Natural killer cell (primary cell): ENCODE measurements around the gene DNAJC18. TPM values are rescaled to one million over a fixed set of nuclear protein-coding genes. Genes with fewer than 3 reads are reported as not detected.

Experiments
- ATAC-seq, 3 donors: fragments of 150-1000 bp in 2 of 3; fragments of 200-7000 bp in 1 of 3; cut with Tn5 transposase; 1 replicate in 1 of 3; 2 replicates in 2 of 3; pipeline ENCODE4 v1.10.0; 2021; ENCODE audit warnings: mild to moderate bottlenecking in 2 of 3, moderate library complexity in 2 of 3
- DNase-seq, 2 donors: peaks; one replicate each; pipeline versions ENCODE4 v3.0.0 to v3.0.0-alpha.2; 2013 to 2021; ENCODE audit warnings: mixed read lengths in 1 of 2
- H3K27ac ChIP-seq: one replicate; pipeline ENCODE4 v1.5.1; 2013; ENCODE audit warnings: mild to moderate bottlenecking, low read length
- H3K27me3 ChIP-seq: one replicate; pipeline ENCODE4 v1.6.1; 2013; ENCODE audit warnings: low read length; ENCODE audit not compliant: control insufficient read depth, insufficient read depth
- H3K36me3 ChIP-seq: one replicate; pipeline ENCODE4 v1.6.1; 2013; ENCODE audit warnings: low read length; ENCODE audit not compliant: control insufficient read depth, insufficient read depth
- H3K4me1 ChIP-seq: one replicate; pipeline ENCODE4 v1.6.1; 2013; ENCODE audit warnings: low read length; ENCODE audit not compliant: control insufficient read depth, insufficient read depth
- H3K4me3 ChIP-seq: one replicate; pipeline ENCODE4 v1.5.1; 2013; ENCODE audit warnings: low read length
- H3K9me3 ChIP-seq: one replicate; pipeline ENCODE4 v1.6.1; 2013; ENCODE audit warnings: low read length; ENCODE audit not compliant: control insufficient read depth, insufficient read depth
- H3K27ac Mint-ChIP-seq, 2 donors: one replicate each; pipeline ENCODE4 v1.8.0; 2022; ENCODE audit warnings: mild to moderate bottlenecking in 2 of 2, mixed read lengths in 2 of 2, moderate library complexity in 1 of 2
- H3K27me3 Mint-ChIP-seq, 2 donors: one replicate each; pipeline ENCODE4 v1.8.0; 2022; ENCODE audit warnings: low read depth in 2 of 2, mixed read lengths in 2 of 2
- H3K36me3 Mint-ChIP-seq: one replicate; pipeline ENCODE4 v1.8.0; 2022; ENCODE audit warnings: mixed read lengths
- H3K4me1 Mint-ChIP-seq, 2 donors: one replicate each; pipeline ENCODE4 v1.8.0; 2022; ENCODE audit warnings: mixed read lengths in 2 of 2
- H3K4me3 Mint-ChIP-seq: one replicate; pipeline ENCODE4 v1.8.0; 2022; ENCODE audit warnings: mild to moderate bottlenecking, moderate library complexity, mixed read lengths
- H3K9me3 Mint-ChIP-seq, 2 donors: one replicate each; pipeline ENCODE4 v1.8.0; 2022; ENCODE audit warnings: mixed read lengths in 2 of 2
- WGBS: methylation state at CpG from one replicate; pipeline ENCODE4 v1.1.7; 2013; ENCODE audit warnings: missing lambda C conversion rate; ENCODE audit not compliant: insufficient coverage; 5-methylcytosine and 5-hydroxymethylcytosine counted together
- intact Hi-C: fragments of 100-400 bp; cut with micrococcal nuclease; formaldehyde crosslinking; loops from one replicate; pipeline ENCODE4 v1.14.2; 2022
- total RNA-seq, 4 donors: library from RNA; stranded (reverse); fragments of 120-200 nt in 1 of 4; gene quantifications; one replicate each; pipeline versions ENCODE4 v1.2.3 to v1.2.4, GENCODE V29; 2013 to 2022
- TF ChIP-seq, protein P1 (sequence below): fragments of 200-600 bp; IDR thresholded peaks from one replicate; pipeline ENCODE4 v1.8.0; 2022; ENCODE audit warnings: antibody characterized with exemption

DNAJC18 gene
- total RNA-seq, 3 donors from 2014 or later (not counting 1 experiment from before 2014, with no cell fraction given): 2.9 to 4.9 (median 3.6) TPM

- TF ChIP-seq, protein P1, sequence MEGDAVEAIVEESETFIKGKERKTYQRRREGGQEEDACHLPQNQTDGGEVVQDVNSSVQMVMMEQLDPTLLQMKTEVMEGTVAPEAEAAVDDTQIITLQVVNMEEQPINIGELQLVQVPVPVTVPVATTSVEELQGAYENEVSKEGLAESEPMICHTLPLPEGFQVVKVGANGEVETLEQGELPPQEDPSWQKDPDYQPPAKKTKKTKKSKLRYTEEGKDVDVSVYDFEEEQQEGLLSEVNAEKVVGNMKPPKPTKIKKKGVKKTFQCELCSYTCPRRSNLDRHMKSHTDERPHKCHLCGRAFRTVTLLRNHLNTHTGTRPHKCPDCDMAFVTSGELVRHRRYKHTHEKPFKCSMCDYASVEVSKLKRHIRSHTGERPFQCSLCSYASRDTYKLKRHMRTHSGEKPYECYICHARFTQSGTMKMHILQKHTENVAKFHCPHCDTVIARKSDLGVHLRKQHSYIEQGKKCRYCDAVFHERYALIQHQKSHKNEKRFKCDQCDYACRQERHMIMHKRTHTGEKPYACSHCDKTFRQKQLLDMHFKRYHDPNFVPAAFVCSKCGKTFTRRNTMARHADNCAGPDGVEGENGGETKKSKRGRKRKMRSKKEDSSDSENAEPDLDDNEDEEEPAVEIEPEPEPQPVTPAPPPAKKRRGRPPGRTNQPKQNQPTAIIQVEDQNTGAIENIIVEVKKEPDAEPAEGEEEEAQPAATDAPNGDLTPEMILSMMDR: no peak
- DNase-seq (peak in 1 of 2 donors; percentile 44), ATAC-seq (peak in 1 of 3 donors; percentile 4)
- Histone ChIP-seq H3K4me1 (peaks cover 67% of the 10 kb centered on the region), H3K27ac (peak overlapping the region; percentile 75), H3K4me3 (peak overlapping the region; percentile 62), H3K9me3 (no peaks in the 10 kb centered on the region), H3K36me3 (no peaks in the 10 kb centered on the region), H3K27me3 (no peaks in the 10 kb centered on the region)
- Mint-ChIP-seq H3K27me3 (no peaks in the 10 kb centered on the region), H3K4me1 (peaks cover 39 to 52% of the 10 kb centered on the region in 2 donors), H3K4me3 (peak overlapping the region; percentile 72), H3K36me3 (no peaks in the 10 kb centered on the region), H3K9me3 (no peaks in the 10 kb centered on the region), H3K27ac (peak overlapping the region; percentile 90 to 95)
- 37% methylated on average over 31 of the region's 33 CpGs for WGBS
- intact Hi-C loops: loop anchor here (2.0 to 5.0 kb wide), 3 partner anchors 49 to 119 kb away; partner anchors contain the start of gene MATR3
These were observed 47.6 kb downstream of the DNAJC18 start for GRCh38 chr5:139391570-139392323.

DNA sequence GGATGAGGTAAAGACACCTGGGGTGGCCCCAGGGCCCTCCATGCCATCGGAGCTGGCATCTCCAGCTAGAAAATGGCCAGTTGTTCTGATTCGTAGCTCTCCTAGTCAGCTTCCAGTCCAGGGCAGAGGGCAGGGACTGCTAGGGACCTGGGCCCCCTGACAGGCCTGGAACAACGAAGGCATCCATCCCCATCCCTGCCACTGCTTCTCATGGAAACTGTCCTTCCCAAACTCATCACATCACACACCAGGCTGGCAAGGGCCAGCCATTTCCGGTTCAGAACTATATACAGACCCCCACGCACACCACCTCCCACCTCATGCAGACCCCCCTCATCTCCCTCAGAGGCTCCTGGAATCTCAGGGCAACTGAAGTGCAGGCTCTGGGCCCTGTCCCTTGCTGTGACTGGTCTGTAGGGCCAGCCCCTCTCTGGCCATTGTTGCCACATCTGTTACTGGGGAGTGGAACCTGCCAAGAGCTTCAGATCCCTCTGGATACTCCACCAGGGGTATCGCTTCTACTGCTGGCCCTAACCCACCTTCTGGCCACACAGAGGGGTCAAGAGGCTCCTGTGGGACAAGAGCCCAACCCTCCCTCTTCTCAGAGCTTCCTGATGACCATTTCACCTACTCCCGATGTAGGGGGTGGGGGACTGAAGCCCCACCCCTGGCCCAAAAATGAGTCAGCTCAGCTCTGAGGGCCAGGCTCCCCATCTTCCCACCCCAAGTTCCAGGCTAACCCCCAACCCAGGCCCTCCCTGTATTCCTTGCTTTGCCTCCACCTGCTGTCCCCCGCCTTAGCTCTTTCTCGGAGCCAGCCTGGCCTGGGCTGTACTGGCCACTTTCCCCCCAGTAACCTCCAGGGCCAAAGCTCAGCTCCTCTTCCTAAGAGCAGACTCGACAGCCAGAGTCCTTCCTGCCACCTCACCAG, 48.4 kb downstream of the DNAJC18 start:
- H3K36me3 ChIP-seq: no peaks in the 10 kb centered on the region
- Mint-ChIP-seq H3K36me3 (no peaks in the 10 kb centered on the region), H3K4me3 (peak overlapping the region; percentile 72), H3K9me3 (no peaks in the 10 kb centered on the region), H3K27me3 (no peaks in the 10 kb centered on the region), H3K27ac (peak overlapping the region; percentile 90 to 95), H3K4me1 (peaks cover 41 to 61% of the 10 kb centered on the region in 2 donors)
- DNase-seq (no peak), ATAC-seq (no peak)
- TF ChIP-seq, protein P1: no peak
- WGBS: 81% methylated on average over 10 of the region's 10 CpGs
- H3K27ac ChIP-seq: peak overlapping the region; percentile 75
- intact Hi-C loops: loop anchor here (2.0 to 5.0 kb wide), 3 partner anchors 48 to 119 kb away; partner anchors contain the start of gene MATR3
- H3K9me3 ChIP-seq: no peaks in the 10 kb centered on the region
- H3K4me1 ChIP-seq: peaks cover 70% of the 10 kb centered on the region
- no peaks in the 10 kb centered on the region for H3K27me3 ChIP-seq
- H3K4me3 ChIP-seq: no peak overlapping the region

DNA sequence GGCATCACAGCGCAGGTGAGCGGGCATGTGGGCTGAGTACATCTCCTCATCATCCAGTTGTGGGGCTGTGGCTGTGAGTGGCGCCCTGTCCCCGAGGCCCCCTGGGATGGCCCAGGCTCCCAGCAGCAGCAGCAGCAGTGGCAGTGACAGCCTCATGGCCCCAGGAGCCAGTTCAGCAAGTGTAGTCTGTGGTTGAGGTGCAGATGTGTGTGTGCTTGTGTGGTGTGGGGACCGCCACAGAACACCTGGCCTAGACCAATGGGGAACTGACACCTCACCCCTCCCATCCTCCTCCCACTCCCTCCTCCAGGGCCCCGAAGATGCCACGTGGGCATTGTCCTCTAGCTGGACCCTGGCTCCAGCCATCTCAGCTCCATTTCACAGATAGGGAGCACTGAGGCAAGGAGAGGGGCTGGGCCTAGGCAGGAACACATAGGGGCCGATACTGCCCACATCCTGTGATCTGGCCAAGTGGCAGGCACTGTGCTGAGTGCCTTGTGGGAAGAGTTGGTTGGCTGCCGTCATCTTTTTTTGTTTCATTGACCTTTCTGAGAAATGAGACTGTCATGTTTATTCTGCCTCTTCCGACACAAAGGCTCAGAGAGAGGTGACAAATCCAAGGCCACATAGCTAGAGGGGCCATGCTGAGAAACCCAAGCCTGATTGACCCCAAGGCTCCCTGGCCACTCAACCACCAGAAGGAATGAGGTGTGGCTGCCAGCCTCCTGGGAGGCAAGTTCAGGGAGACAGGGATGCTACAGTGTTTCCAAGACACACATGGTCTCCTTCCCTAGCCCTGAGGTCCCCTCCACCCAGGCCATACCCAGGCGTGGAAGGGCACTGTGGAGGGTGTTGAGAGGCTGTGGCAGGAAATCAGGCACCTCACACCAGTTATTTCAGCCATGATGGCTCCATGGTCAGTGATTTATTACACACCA, 49.4 kb downstream of the DNAJC18 start, which contains the start of gene MZB1:
Gene MZB1, minus strand, starts transcription at position 213 of the 938 bp plus-strand sequence. Its CDS starts 57 bp downstream, at position 156.
- peak within 1 kb of the TSS; percentile 75 for H3K27ac ChIP-seq
- Mint-ChIP-seq H3K9me3 (no peaks in the 10 kb centered on the region), H3K4me3 (peak within 1 kb of the TSS; percentile 72), H3K27ac (peak within 1 kb of the TSS; percentile 90 to 95), H3K27me3 (no peaks in the 10 kb centered on the region), H3K36me3 (no peaks in the 10 kb centered on the region), H3K4me1 (peaks cover 50 to 70% of the 10 kb centered on the region in 2 donors)
- peak within 1 kb of the TSS; percentile 27 for H3K4me3 ChIP-seq
- ATAC-seq (peak; percentile 61 to 74 (median 74)), DNase-seq (peak; percentile 73 to 85)
- H3K4me1 ChIP-seq: peaks cover 78% of the 10 kb centered on the region
- intact Hi-C loops: loop anchor here (2.0 to 10.0 kb wide), 4 partner anchors 47 to 825 kb away; partner anchors contain the start of gene MATR3
- H3K9me3 ChIP-seq: no peaks in the 10 kb centered on the region
- H3K36me3 ChIP-seq: no peaks in the 10 kb centered on the region
- TF ChIP-seq, protein P1: no peak
- 5% methylated on average over 11 of the region's 11 CpGs for WGBS
- H3K27me3 ChIP-seq: no peaks in the 10 kb centered on the region
